ENCODE data around the gene RLF.

Gene RLF

GRCh38 chr1:40161125-40161887, at the start of gene RLF:
Gene RLF, plus strand, starts transcription at chr1:40161387. Its CDS starts 13 bp downstream, at chr1:40161400.
- DNase-seq = peak; percentile 96

- DNase-seq = no peak
Observed at GRCh38 chr1:40114400-40114799, 46.8 kb upstream of the RLF start.

GRCh38 chr1:40120128-40120527, 41.1 kb upstream of the RLF start:
- DNase-seq = no peak

- DNase-seq = peak; percentile 33
Observed at GRCh38 chr1:40122855-40123254, 38.3 kb upstream of the RLF start.

- peak; percentile 85 for DNase-seq
Observed at GRCh38 chr1:40130892-40131291, 30.3 kb upstream of the RLF start.

- no peak for DNase-seq
Observed at GRCh38 chr1:40132383-40133311, 28.5 kb upstream of the RLF start.

- no peak for DNase-seq
Observed at GRCh38 chr1:40133312-40133665, 27.9 kb upstream of the RLF start.

- peak; percentile 53 for DNase-seq
Observed at GRCh38 chr1:40133839-40134238, 27.3 kb upstream of the RLF start.

GRCh38 chr1:40140211-40140973, 20.8 kb upstream of the RLF start:
- DNase-seq = peak; percentile 20

- no peak for DNase-seq
Observed at GRCh38 chr1:40141878-40142535, 19.2 kb upstream of the RLF start.

GRCh38 chr1:40143891-40144575, 17.2 kb upstream of the RLF start:
- peak; percentile 87 for DNase-seq

- DNase-seq = no peak
Observed at GRCh38 chr1:40151457-40152079, 9.6 kb upstream of the RLF start.

GRCh38 chr1:40153073-40153770, 8.0 kb upstream of the RLF start:
- DNase-seq = peak; percentile 91

- DNase-seq = no peak
Observed at GRCh38 chr1:40155135-40155534, 6.1 kb upstream of the RLF start.

GRCh38 chr1:40155910-40156309, 5.3 kb upstream of the RLF start:
- DNase-seq = no peak

GRCh38 chr1:40160806-40161124, 422 bp upstream of the RLF start:
- no peak for DNase-seq

- DNase-seq = peak; percentile 58
Observed at GRCh38 chr1:40161888-40162397, 756 bp downstream of the RLF start.

- DNase-seq = no peak
Observed at GRCh38 chr1:40162753-40163441, 1.7 kb downstream of the RLF start.

GRCh38 chr1:40167317-40167716, 6.1 kb downstream of the RLF start:
- DNase-seq = no peak

- no peak for DNase-seq
Observed at GRCh38 chr1:40171036-40171435, 9.8 kb downstream of the RLF start.
